ENCODE data around the gene CLCN2.

CLCN2 gene

GRCh38 chr3:184347321-184348056 is 13.9 kb downstream of the CLCN2 start:
- DNase-seq: no peak

GRCh38 chr3:184346480-184347190 is 14.8 kb downstream of the CLCN2 start:
- DNase-seq: peak in 1 of 56 donors; percentile 7

GRCh38 chr3:184345317-184346144 is 15.9 kb downstream of the CLCN2 start:
- DNase-seq: peak in 55 of 56 donors; percentile 25 to 92 (median 80)

DNA sequence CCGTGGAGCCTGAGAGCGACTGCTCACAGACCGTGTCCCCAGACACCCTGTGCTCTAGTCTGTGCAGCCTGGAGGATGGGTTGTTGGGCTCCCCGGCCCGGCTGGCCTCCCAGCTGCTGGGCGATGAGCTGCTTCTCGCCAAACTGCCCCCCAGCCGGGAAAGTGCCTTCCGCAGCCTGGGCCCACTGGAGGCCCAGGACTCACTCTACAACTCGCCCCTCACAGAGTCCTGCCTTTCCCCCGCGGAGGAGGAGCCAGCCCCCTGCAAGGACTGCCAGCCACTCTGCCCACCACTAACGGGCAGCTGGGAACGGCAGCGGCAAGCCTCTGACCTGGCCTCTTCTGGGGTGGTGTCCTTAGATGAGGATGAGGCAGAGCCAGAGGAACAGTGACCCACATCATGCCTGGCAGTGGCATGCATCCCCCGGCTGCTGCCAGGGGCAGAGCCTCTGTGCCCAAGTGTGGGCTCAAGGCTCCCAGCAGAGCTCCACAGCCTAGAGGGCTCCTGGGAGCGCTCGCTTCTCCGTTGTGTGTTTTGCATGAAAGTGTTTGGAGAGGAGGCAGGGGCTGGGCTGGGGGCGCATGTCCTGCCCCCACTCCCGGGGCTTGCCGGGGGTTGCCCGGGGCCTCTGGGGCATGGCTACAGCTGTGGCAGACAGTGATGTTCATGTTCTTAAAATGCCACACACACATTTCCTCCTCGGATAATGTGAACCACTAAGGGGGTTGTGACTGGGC is 16.7 kb downstream of the CLCN2 start:
- DNase-seq: peak in 4 of 56 donors; percentile 16 to 36 (median 32)

- no peak for DNase-seq
These were observed 18.1 kb downstream of the CLCN2 start for GRCh38 chr3:184343200-184343876.

GRCh38 chr3:184341925-184342324 is 19.5 kb downstream of the CLCN2 start:
- no peak for DNase-seq

- DNase-seq: peak in 6 of 56 donors; percentile 17 to 56 (median 28)
These were observed 21.8 kb downstream of the CLCN2 start for GRCh38 chr3:184339451-184340135.

DNA sequence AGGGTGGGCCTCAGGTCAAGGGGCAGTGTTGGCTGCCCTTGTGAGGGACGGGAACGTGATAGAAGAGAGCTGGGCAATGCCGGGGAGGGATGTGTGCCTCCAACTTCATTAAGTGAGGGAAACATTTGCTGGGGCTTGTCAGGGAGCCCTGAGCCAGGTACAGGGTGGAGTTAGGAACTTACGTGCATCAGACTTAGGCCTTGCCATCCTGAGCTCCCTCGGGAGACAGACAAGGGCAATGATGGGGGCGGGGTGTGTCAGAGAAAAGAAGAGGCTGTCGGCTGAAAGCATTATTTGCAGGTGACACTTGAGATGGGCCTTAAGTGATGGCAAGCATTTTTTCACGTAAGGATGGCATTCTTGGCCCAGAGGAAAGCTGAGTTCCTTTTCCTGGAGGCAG is 22.4 kb downstream of the CLCN2 start:
- peak in 4 of 56 donors; percentile 29 to 56 (median 44) for DNase-seq

- peak in 55 of 56 donors; percentile 26 to 94 (median 79) for DNase-seq
These were observed 22.9 kb downstream of the CLCN2 start for GRCh38 chr3:184338511-184338945.

DNA sequence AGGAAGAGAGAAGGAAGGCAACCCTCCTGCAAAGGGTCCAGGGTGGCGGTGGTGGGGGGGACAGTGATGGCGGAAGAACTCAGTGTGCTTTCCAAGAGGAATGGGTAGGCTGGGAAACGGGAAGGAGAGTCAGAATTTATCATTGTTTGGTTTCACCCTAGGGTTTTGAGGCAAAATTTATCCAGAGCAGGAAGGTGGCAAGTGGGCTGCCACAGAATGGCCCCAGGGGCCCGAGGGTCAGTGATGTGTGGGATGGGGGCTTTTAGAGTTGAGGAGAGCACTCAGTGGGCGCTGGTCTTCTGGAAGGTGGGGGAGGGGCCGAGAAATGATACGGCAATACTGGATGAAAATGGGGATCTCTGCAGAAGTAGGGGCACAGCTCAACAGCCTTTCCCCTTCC is 23.4 kb downstream of the CLCN2 start:
- peak in 1 of 56 donors; percentile 38 for DNase-seq

GRCh38 chr3:184337399-184337714 is 24.0 kb downstream of the CLCN2 start, which contains the start of gene FAM131A:
Gene FAM131A, plus strand, starts transcription at chr3:184337600. Its CDS starts 31 bp downstream, at chr3:184337631.
- peak in 49 of 56 donors; percentile 20 to 84 (median 57) for DNase-seq

DNA sequence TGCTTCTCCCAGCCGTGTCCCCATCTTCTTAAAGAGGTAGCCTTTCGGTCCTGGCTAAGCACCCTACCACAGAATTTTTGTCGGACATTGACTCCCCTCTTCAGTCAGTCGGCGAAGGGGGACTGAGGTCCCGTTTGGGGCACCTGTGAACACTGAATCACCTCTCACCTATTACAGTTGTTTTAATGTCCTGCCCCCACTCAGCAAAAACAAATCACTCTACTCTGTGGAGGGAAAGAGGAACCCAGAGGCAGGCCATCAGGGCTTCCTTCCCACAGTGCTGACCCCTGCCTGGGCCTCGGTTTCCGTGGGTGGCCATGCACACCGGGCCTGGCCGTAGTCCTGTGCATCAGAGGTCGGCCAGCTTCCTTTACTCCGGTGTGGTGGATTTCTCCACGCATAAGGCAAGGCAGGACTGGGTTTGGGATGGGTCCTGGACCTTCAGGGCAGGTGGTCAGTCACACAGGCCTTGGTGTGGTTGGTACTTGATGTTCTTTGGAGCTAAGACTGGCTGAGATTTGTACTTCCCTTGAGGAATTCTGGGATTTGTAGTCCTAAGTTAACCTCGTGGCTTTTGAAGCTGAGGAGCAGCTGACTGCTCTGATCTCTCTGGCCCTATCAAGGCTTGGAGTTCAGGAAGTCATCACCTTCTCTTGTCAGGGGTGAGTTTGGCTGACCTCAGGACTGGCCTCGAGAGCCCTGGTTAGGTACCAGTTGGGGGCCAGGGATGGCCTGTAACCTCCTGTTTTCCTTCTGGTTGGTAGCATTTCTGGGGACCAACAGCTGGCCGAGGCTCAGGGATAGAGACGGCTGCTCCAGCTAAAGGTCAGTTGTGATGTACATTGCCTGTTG is 24.6 kb downstream of the CLCN2 start:
- peak in 43 of 56 donors; percentile 18 to 79 (median 53) for DNase-seq

- peak; percentile 8 to 93 (median 83) for DNase-seq
These were observed 25.5 kb downstream of the CLCN2 start for GRCh38 chr3:184335661-184336546.

- no peak for DNase-seq
These were observed 26.1 kb downstream of the CLCN2 start for GRCh38 chr3:184335291-184335660.

GRCh38 chr3:184334470-184335158 is 26.8 kb downstream of the CLCN2 start:
- DNase-seq: no peak

GRCh38 chr3:184333700-184334099 is 27.7 kb downstream of the CLCN2 start:
- no peak for DNase-seq

- DNase-seq: no peak
These were observed 28.2 kb downstream of the CLCN2 start for GRCh38 chr3:184333190-184333589.
